Ascending aorta (tissue), 2 donors: ENCODE results near the gene RNF187. TPM values are rescaled to one million over a fixed set of nuclear protein-coding genes. Genes with fewer than 3 reads are reported as not detected.
A peak's percentile ranks its signal among the peaks of the same experiment; 100 is the strongest.

Experiments
- DNase-seq, 2 donors: peaks; one replicate each; pipeline ENCODE4 v3.0.0-alpha.2; 2019; ENCODE audit warnings: low spot score in 2 of 2
- H3K27ac ChIP-seq, 2 donors: fragments of 200-600 bp; sonication (generic); one replicate each; pipeline ENCODE4 v1.5.1; 2016 to 2017; ENCODE audit warnings: mild to moderate bottlenecking in 1 of 2
- H3K27me3 ChIP-seq: fragments of 200-600 bp; sonication (generic); one replicate; pipeline ENCODE4 v1.5.1; 2017
- H3K36me3 ChIP-seq, 2 donors: fragments of 200-600 bp; sonication (generic); one replicate each; pipeline ENCODE4 v1.5.1; 2016
- H3K4me1 ChIP-seq, 2 donors: fragments of 200-600 bp; sonication (generic); one replicate each; pipeline ENCODE4 v1.5.1; 2016 to 2017; ENCODE audit warnings: mild to moderate bottlenecking in 1 of 2
- H3K4me3 ChIP-seq, 2 donors: fragments of 200-600 bp; sonication (generic); one replicate each; pipeline ENCODE4 v1.5.1; 2016 to 2017; ENCODE audit warnings: mild to moderate bottlenecking in 1 of 2
- H3K9me3 ChIP-seq, 2 donors: fragments of 200-600 bp; sonication (generic); one replicate each; pipeline ENCODE4 v1.5.1; 2016
- intact Hi-C: fragments of 100-400 bp; cut with DNase I; formaldehyde crosslinking; loops from one replicate; pipeline ENCODE4 v1.15.1; 2023
- total RNA-seq: library from RNA; depleted of rRNA; stranded (reverse); fragments of >200 nt; gene quantifications from one replicate; pipeline ENCODE4 v1.1.0, GENCODE V29; 2016
- TF ChIP-seq, protein P1 (sequence below), 3 experiments: fragments of 200-600 bp in 2 of 3; fragments of 450-650 bp in 1 of 3; sonication (generic) in 2 of 3; IDR thresholded peaks; one replicate each; pipeline ENCODE4 v1.5.1; 2016 to 2019; ENCODE audit warnings: antibody characterized with exemption in 3 of 3, mild to moderate bottlenecking in 1 of 3, moderate library complexity in 1 of 3

RNF187 gene
- total RNA-seq, 1 donor from 2014 or later = 24.3 TPM

DNA sequence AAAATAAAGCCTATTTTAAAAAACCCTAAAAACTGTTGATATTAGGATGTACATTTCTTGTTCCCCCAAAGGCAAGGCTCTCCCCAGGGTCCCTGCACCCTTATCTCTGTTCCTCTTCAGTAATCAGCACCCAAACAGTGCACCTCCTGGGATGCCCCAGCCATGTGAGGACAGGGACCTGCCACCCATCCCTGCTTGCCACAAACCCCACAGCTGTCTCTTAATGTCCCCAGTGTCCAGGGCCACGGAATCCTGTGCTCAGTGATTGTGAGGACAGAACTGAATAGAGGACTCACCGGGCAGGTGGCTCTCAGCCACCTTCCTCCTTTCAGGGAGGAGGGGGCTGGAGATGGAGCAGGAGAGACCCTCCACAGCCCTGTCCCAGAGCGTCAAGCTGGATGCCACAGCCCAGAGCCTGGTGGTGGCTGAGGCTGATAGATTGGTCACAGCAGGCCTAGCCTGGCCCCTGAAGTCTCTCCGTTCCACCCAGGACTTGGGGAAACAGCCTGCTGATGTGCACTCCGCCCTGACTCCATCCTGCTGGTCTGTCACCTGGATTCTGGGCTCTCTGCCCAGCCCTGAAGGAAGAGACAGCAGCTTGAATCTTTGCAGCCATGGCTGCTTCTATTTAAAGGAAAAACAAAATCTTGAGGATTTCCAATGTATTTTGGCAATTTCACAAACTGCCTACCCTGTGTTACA, 23.1 kb downstream of the RNF187 start:
- H3K9me3 ChIP-seq = no peaks in the 10 kb centered on the region
- no peaks in the 10 kb centered on the region for H3K4me1 ChIP-seq
- no peaks in the 10 kb centered on the region for H3K27me3 ChIP-seq
- DNase-seq = peak in 1 of 2 donors; percentile 41
- no peak overlapping the region for H3K4me3 ChIP-seq
- no peak overlapping the region for H3K27ac ChIP-seq
- intact Hi-C loops = no loop called here
- TF ChIP-seq, protein P1, sequence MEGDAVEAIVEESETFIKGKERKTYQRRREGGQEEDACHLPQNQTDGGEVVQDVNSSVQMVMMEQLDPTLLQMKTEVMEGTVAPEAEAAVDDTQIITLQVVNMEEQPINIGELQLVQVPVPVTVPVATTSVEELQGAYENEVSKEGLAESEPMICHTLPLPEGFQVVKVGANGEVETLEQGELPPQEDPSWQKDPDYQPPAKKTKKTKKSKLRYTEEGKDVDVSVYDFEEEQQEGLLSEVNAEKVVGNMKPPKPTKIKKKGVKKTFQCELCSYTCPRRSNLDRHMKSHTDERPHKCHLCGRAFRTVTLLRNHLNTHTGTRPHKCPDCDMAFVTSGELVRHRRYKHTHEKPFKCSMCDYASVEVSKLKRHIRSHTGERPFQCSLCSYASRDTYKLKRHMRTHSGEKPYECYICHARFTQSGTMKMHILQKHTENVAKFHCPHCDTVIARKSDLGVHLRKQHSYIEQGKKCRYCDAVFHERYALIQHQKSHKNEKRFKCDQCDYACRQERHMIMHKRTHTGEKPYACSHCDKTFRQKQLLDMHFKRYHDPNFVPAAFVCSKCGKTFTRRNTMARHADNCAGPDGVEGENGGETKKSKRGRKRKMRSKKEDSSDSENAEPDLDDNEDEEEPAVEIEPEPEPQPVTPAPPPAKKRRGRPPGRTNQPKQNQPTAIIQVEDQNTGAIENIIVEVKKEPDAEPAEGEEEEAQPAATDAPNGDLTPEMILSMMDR (IDR thresholded peaks at IDR 0.05) = no peak
- H3K36me3 ChIP-seq = no peaks in the 10 kb centered on the region

DNA sequence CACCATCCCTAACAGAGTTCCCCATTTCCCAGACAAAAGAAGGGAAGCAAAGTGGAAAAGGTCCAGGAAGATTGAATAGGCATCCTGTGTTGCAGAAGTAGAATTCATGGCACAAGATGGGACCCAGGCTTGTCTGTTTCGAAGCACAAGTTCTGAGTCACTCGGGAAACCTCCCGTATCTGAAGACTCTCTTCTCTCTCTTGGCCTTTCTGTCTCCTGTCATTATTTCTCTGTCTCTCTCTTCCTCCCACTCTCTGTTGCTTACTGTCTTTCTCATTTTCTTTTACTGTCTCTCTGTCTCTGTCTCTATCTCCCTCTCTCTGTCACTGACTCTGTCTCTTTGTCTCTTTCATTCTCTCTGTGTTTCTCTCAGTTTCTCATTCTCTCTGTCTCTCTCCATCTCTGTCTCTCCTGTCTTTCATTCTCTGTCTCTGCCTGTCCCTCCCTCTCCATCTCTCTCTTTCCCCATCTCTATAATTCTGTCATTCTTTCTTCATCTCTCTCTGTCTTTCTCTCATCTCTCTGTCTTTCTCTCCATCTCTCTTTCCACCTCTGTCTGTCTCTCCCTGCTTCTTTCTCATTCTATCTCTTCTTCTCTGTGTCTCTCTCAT, 23.7 kb downstream of the RNF187 start:
- no peaks in the 10 kb centered on the region for H3K9me3 ChIP-seq
- H3K4me3 ChIP-seq = no peak overlapping the region
- no peak for DNase-seq
- H3K27ac ChIP-seq = no peak overlapping the region
- H3K27me3 ChIP-seq = no peaks in the 10 kb centered on the region
- H3K4me1 ChIP-seq = no peaks in the 10 kb centered on the region
- TF ChIP-seq, protein P1 (IDR thresholded peaks at IDR 0.05) = no peak
- intact Hi-C loops = no loop called here
- no peaks in the 10 kb centered on the region for H3K36me3 ChIP-seq

DNA sequence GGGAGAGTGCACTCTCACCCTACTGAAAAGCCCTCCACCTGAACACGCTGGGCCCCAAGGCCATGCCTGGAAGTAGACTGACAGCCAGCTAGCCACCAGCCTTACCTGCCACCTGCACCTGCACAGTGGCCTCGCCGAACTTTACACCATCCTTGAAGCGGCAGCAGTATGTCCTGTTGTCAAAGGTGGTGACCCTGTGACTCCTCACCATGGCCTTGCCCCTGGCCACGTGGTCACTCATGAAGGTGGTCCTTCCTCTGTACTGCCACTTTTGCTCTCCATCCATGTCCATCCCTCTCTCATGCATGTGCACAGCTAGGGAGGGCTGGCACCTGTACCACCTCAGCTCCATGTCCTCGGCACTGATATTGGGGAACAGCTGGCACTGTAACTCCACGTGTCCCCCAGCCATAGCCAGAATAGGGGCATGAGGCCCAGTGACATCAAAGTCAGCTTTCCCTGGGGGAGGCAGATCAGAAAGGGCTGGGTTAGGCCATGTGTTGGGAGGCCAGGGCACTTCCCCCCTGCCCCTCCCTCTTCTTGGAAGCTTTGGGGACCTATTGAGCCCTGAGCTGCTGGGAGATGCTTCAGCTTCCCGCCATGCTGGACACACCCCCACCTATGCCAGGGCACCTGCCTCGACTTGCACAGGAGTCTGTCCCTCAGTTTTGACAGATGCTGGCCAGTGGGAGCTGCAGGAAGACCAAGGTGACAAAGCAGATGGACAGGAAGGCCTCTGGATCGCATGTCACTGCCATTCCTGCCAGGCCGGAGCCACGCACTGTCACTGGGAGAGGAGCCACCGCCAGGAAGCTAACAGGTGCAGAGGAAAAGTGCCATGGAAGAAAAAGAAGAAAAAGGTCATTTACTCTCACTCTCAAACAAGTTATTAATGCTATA, 24.6 kb downstream of the RNF187 start:
- Histone ChIP-seq H3K4me1 (no peaks in the 10 kb centered on the region), H3K9me3 (no peaks in the 10 kb centered on the region), H3K36me3 (no peaks in the 10 kb centered on the region), H3K27ac (no peak overlapping the region), H3K27me3 (no peaks in the 10 kb centered on the region), H3K4me3 (no peak overlapping the region)
- TF ChIP-seq, protein P1 (IDR thresholded peaks at IDR 0.05) = no peak
- intact Hi-C loops = no loop called here
- DNase-seq = peak in 1 of 2 donors; percentile 59

DNA sequence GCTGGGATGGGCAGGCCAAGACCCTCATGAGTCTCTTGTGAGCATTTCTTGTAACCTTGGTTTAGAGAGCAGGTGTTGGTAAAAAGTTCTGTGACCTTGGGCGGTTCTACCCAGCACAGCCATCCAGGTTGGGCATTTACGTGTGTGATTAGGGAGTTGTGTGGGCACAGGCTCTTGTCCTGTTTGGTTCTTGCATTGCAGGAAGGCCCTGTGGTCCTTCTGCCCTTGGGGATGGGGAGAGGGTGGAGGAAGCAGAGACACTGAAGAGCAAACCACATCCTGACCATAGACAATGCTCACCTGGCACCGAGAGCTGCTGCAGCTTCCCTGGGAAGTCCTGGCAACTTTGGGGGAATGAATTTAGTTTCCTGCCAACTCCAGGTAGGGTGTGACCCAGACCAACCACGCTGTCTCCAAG, 25.6 kb downstream of the RNF187 start:
- Histone ChIP-seq H3K4me1 (no peaks in the 10 kb centered on the region), H3K4me3 (no peak overlapping the region), H3K27me3 (no peaks in the 10 kb centered on the region), H3K36me3 (no peaks in the 10 kb centered on the region), H3K27ac (no peak overlapping the region), H3K9me3 (no peaks in the 10 kb centered on the region)
- DNase-seq = peak in 1 of 2 donors; percentile 38
- TF ChIP-seq, protein P1 (IDR thresholded peaks at IDR 0.05) = no peak
- intact Hi-C loops = no loop called here

DNA sequence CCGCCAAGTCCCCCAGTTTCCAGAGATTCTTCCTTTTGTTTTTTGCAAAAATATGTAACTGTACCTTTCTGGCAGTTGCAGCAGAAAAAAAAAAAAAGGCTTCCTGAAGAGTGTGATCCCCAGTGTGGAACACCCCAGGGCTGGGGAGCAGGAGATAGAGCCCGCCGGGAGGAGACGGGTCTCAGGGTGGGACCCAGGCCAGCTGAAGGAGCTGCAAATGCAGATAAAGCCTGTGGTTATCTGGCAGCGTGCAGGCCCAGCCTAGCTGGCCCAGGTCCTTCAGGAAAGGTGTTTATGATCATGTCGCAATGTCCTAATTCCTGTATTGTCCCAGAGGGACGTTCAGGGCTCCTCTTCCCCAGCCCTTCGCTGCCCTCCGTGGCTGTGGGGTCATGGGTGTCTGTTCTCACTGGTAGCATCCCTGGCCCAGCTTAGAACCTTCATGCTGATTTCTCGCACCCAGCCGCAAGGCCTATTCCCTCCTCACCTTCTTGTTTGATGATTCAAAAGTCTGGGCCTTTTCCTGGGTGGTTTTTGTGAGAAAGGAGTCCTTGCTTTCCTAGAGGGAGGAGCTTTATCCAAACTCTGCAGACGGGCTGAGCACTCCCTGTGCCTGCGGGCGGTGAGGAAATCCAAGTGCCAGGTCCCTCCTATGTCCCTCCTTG, 26.2 kb downstream of the RNF187 start:
- H3K27ac ChIP-seq = no peak overlapping the region
- no peak overlapping the region for H3K4me3 ChIP-seq
- H3K4me1 ChIP-seq = no peaks in the 10 kb centered on the region
- TF ChIP-seq, protein P1 (IDR thresholded peaks at IDR 0.05) = no peak
- intact Hi-C loops = no loop called here
- H3K36me3 ChIP-seq = no peaks in the 10 kb centered on the region
- peak in 1 of 2 donors; percentile 49 for DNase-seq
- no peaks in the 10 kb centered on the region for H3K27me3 ChIP-seq
- H3K9me3 ChIP-seq = no peaks in the 10 kb centered on the region
